Activated naive CD8-positive, alpha-beta T cell treated with anti-CD3 and anti-CD28 coated beads for 36 hours (primary cell): ENCODE measurements around the gene NR1H4. TPM values are rescaled to one million over a fixed set of nuclear protein-coding genes. Genes with fewer than 3 reads are reported as not detected.

Experiments
- DNase-seq: peaks from one replicate; pipeline ENCODE4 v3.0.0; 2021
- H3K27ac Mint-ChIP-seq: one replicate; pipeline ENCODE4 v1.8.0; 2022; ENCODE audit warnings: mild to moderate bottlenecking, moderate library complexity, mixed read lengths
- H3K27me3 Mint-ChIP-seq: one replicate; pipeline ENCODE4 v1.8.0; 2022; ENCODE audit warnings: mild to moderate bottlenecking, mixed read lengths
- H3K36me3 Mint-ChIP-seq: one replicate; pipeline ENCODE4 v1.8.0; 2021; ENCODE audit warnings: mild to moderate bottlenecking, mixed read lengths
- H3K4me1 Mint-ChIP-seq: one replicate; pipeline ENCODE4 v1.8.0; 2021; ENCODE audit warnings: mixed read lengths
- H3K4me3 Mint-ChIP-seq: one replicate; pipeline ENCODE4 v1.8.0; 2022; ENCODE audit warnings: mild to moderate bottlenecking, moderate library complexity, mixed read lengths
- H3K9me3 Mint-ChIP-seq: one replicate; pipeline ENCODE4 v1.8.0; 2022; ENCODE audit warnings: mixed read lengths
- total RNA-seq, 2 experiments: library from RNA; stranded (reverse); gene quantifications; one replicate each; pipeline ENCODE4 v1.2.3, GENCODE V29; 2021

NR1H4 gene
- total RNA-seq, 2 experiments from 2014 or later: not detected

DNA sequence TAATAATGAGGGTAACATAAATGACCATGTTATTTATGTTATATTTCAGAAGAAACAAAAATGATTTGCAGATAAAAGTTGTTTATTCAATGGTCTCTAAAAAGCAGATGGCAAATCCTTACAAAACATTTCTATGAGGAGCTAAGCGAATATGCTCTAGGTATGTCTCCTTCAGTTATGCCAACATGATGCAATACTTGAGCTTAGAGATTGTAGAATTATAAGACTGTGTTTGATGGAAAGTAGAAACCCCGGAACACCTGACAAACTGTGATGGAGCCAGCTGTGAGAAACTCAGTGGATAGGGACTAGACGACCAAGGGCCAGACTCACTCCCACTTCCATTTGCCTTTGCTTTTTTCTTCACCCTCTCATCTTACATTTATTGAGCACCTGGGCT lies 17.8 kb upstream of the NR1H4 start:
- Mint-ChIP-seq H3K27ac (no peak overlapping the region), H3K4me1 (no peaks in the 10 kb centered on the region), H3K9me3 (no peaks in the 10 kb centered on the region), H3K36me3 (no peaks in the 10 kb centered on the region), H3K27me3 (peaks cover 5% of the 10 kb centered on the region), H3K4me3 (no peak overlapping the region)
- no peak for DNase-seq

GRCh38 chr12:100458191-100458590 lies 15.5 kb upstream of the NR1H4 start:
- no peaks in the 10 kb centered on the region for H3K9me3 Mint-ChIP-seq
- H3K4me3 Mint-ChIP-seq: no peak overlapping the region
- H3K27ac Mint-ChIP-seq: no peak overlapping the region
- peaks cover 7% of the 10 kb centered on the region for H3K27me3 Mint-ChIP-seq
- no peaks in the 10 kb centered on the region for H3K4me1 Mint-ChIP-seq
- H3K36me3 Mint-ChIP-seq: no peaks in the 10 kb centered on the region
- no peak for DNase-seq

DNA sequence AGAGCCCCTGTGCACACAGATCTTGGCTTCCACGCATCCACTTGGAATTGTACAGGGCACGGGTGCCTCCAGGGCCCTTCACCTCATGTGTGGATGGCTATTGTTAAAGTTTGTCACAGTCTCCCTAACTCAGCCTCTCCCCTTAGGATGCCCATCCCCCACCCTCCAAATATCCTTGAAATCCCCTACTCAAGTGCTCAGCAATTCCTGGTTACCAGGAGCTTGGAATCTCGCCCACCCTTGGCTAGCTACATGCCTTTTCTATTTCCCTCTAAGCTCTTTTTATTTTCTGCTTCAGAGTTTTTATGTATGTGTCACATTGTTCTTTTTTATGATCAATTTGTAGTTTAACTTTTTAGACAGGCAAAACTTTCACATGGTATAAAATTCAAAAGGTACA lies 13.0 kb upstream of the NR1H4 start:
- peaks cover 7% of the 10 kb centered on the region for H3K27me3 Mint-ChIP-seq
- H3K27ac Mint-ChIP-seq: no peak overlapping the region
- no peak for DNase-seq
- H3K4me3 Mint-ChIP-seq: no peak overlapping the region
- no peaks in the 10 kb centered on the region for H3K9me3 Mint-ChIP-seq
- no peaks in the 10 kb centered on the region for H3K4me1 Mint-ChIP-seq
- no peaks in the 10 kb centered on the region for H3K36me3 Mint-ChIP-seq

DNA sequence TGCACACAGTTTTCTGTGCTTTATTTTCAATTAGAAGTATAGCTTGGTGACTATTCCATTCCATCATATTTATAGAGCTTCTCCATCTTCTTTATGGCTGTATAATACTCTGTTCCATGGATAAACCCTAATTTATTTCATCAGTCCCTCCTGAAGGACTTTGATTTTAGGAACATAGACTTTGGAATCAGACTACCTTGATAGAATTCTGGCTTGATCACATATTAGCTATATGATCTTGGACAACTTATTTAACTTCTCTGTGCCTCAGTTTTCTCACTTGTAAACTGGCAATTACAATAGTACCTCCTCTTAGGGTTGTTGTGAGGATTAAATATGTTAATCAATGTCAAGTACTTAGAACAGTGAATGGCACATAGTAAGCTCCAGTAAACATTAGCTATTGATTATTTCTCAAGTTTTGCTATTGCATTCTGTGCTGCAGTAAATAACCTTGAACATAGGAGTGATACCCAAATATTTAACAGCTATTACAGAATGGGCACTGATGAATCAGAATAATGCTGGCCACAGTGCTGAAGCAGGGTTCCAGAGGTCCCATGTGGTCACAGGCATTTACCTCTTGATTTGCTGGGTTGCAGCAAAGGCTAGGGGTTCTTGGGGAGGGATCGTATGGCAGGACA lies 12.2 kb upstream of the NR1H4 start:
- H3K27ac Mint-ChIP-seq: no peak overlapping the region
- no peaks in the 10 kb centered on the region for H3K9me3 Mint-ChIP-seq
- no peak for DNase-seq
- H3K27me3 Mint-ChIP-seq: peaks cover 7% of the 10 kb centered on the region
- H3K4me3 Mint-ChIP-seq: no peak overlapping the region
- no peaks in the 10 kb centered on the region for H3K36me3 Mint-ChIP-seq
- H3K4me1 Mint-ChIP-seq: no peaks in the 10 kb centered on the region

GRCh38 chr12:100463661-100464060 lies 10.0 kb upstream of the NR1H4 start:
- no peaks in the 10 kb centered on the region for H3K36me3 Mint-ChIP-seq
- H3K9me3 Mint-ChIP-seq: no peaks in the 10 kb centered on the region
- no peaks in the 10 kb centered on the region for H3K4me1 Mint-ChIP-seq
- H3K4me3 Mint-ChIP-seq: no peak overlapping the region
- H3K27me3 Mint-ChIP-seq: peaks cover 7% of the 10 kb centered on the region
- no peak for DNase-seq
- no peak overlapping the region for H3K27ac Mint-ChIP-seq

GRCh38 chr12:100464529-100464928 lies 9.1 kb upstream of the NR1H4 start:
- Mint-ChIP-seq H3K27ac (no peak overlapping the region), H3K4me3 (no peak overlapping the region), H3K4me1 (no peaks in the 10 kb centered on the region), H3K9me3 (no peaks in the 10 kb centered on the region), H3K36me3 (no peaks in the 10 kb centered on the region), H3K27me3 (peaks cover 7% of the 10 kb centered on the region)
- no peak for DNase-seq

- Mint-ChIP-seq H3K4me3 (no peak overlapping the region), H3K4me1 (no peaks in the 10 kb centered on the region), H3K9me3 (no peaks in the 10 kb centered on the region), H3K36me3 (no peaks in the 10 kb centered on the region), H3K27ac (no peak overlapping the region), H3K27me3 (no peaks in the 10 kb centered on the region)
- DNase-seq: no peak
Observed at GRCh38 chr12:100468126-100468525, 5.5 kb upstream of the NR1H4 start.

- Mint-ChIP-seq H3K27me3 (no peaks in the 10 kb centered on the region), H3K9me3 (no peaks in the 10 kb centered on the region), H3K4me1 (no peaks in the 10 kb centered on the region), H3K4me3 (no peak overlapping the region), H3K27ac (no peak overlapping the region), H3K36me3 (no peaks in the 10 kb centered on the region)
- no peak for DNase-seq
Observed at GRCh38 chr12:100472325-100472724, 1.3 kb upstream of the NR1H4 start.

- no peaks in the 10 kb centered on the region for H3K36me3 Mint-ChIP-seq
- no peaks in the 10 kb centered on the region for H3K27me3 Mint-ChIP-seq
- DNase-seq: no peak
- no peaks in the 10 kb centered on the region for H3K4me1 Mint-ChIP-seq
- H3K27ac Mint-ChIP-seq: no peak overlapping the region
- H3K9me3 Mint-ChIP-seq: no peaks in the 10 kb centered on the region
- no peak overlapping the region for H3K4me3 Mint-ChIP-seq
Observed at GRCh38 chr12:100473050-100473715, 483 bp upstream of the NR1H4 start.

- Mint-ChIP-seq H3K9me3 (no peaks in the 10 kb centered on the region), H3K4me3 (no peak overlapping the region), H3K4me1 (no peaks in the 10 kb centered on the region), H3K36me3 (no peaks in the 10 kb centered on the region), H3K27ac (no peak overlapping the region), H3K27me3 (no peaks in the 10 kb centered on the region)
- DNase-seq: no peak
Observed at GRCh38 chr12:100474617-100475016, 951 bp downstream of the NR1H4 start.

DNA sequence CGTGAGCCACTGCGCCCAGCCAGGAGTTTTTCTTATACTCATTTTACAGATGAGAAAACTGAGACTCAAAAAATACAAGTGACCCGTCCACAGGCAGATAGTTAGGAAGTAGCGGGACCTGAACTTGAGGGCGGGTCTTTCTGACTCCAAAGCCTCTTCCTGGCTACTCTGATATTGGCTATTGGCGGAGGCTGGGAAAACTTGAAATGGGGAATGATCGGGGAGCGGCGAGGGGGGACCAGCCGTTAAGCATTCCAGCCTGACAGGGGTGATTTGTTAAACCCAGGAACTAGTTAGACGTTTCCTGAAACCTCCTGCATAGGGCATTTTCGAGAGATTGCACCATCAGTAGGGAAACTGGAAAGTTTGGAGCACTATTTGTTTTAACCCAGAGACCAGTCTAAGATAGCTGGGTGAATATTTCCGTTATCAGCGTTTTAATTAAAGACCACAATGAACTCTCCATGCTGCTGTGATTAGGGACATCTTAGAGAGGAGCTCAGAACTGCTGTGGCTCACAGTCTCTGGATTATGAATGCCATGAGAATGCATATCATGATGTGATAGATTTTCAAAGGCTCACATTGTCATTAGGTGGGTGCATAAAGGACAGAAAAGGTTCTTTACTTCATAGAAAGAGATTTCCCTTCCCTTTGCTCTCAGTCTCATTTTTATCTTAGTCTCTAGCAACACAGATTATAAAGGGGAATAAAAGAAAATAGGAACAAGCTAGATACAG lies 2.5 kb downstream of the NR1H4 start:
- Mint-ChIP-seq H3K36me3 (no peaks in the 10 kb centered on the region), H3K27ac (no peak overlapping the region), H3K27me3 (peaks cover 6% of the 10 kb centered on the region), H3K4me3 (no peak overlapping the region), H3K4me1 (no peaks in the 10 kb centered on the region), H3K9me3 (no peaks in the 10 kb centered on the region)
- no peak for DNase-seq

DNA sequence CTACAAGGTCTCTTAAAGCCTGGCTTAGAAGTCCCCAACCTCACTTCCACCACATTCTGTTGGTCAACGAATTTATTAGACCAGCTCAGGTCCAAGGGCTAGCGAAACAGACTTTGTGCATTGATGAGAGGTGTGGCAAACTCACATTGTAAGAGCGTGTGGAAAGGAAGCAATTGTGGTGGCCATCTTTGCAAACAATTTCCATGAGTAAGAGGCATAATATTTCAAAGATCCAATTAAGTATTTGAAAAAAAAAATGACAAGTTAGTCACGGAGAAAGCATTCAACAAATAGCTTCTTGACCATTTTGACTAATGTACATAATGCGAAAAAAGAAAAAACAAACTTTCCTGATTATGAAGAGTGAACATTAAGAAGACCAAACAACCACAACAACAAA lies 7.4 kb downstream of the NR1H4 start:
- Mint-ChIP-seq H3K4me1 (no peaks in the 10 kb centered on the region), H3K36me3 (no peaks in the 10 kb centered on the region), H3K27me3 (peaks cover 6% of the 10 kb centered on the region), H3K4me3 (no peak overlapping the region), H3K9me3 (no peaks in the 10 kb centered on the region), H3K27ac (no peak overlapping the region)
- no peak for DNase-seq

DNA sequence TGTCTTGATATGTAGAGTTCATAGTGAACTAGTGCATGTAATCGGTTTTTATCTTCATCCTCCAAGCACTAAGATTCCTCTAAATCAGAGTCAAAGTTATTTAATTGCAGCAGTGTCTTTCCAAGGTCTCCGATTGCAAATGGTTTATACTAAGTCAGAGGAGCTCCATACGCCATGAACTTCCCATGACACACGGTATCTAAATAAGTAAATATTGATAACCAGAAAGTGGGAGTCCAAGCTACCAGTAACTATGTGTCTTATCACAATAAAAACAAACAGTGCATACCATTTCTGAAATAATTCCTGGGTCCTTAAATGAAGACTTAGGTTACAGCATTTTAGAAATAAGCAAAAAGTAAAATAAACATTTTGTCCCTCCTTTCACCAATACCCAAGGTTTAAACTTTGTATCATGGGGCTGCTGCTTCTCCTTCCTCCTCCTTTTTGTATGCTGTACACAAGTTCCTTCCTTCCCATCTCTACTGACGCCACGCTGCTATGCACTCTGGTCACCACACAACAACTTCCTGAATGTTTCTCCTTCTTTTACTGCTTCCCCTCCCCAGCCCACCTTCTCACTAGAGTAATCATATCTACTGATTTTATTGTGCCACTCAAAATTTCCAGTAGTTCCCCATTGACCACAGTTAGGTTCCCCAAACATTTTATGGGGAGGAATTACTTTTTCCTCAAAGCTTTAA lies 10.7 kb downstream of the NR1H4 start:
- Mint-ChIP-seq H3K27ac (no peak overlapping the region), H3K4me3 (no peak overlapping the region), H3K4me1 (no peaks in the 10 kb centered on the region), H3K27me3 (peaks cover 11% of the 10 kb centered on the region), H3K9me3 (no peaks in the 10 kb centered on the region), H3K36me3 (no peaks in the 10 kb centered on the region)
- DNase-seq: no peak

DNA sequence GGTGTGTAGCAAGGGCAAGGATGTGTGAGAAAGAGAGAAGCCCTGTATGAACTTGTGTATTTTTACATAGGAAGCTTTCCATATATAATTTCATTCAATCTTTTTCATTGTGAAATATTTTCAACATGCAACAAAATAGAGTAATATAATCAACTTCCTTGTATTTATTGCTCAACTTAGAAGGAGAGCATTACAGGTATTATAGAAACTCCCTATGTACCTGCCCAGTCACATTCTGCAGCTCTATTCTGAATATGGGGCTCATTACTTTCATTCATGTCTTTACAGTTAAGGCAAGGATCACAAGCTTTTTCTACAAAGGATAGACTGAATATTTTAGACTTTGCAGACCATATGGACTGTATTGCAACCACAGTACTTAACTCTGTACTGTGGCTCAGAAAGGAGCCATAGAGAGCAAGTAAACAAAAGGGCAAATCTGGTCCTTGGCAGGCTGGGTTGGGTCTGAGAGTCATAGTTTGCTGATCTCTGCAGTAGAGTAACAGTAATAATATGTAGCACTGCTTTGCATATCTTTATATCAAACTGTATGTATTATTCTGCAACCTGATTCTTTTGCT lies 11.3 kb downstream of the NR1H4 start:
- no peak overlapping the region for H3K4me3 Mint-ChIP-seq
- no peak overlapping the region for H3K27ac Mint-ChIP-seq
- H3K9me3 Mint-ChIP-seq: no peaks in the 10 kb centered on the region
- no peak for DNase-seq
- H3K4me1 Mint-ChIP-seq: no peaks in the 10 kb centered on the region
- H3K36me3 Mint-ChIP-seq: no peaks in the 10 kb centered on the region
- peaks cover 11% of the 10 kb centered on the region for H3K27me3 Mint-ChIP-seq

GRCh38 chr12:100485983-100486382 lies 12.3 kb downstream of the NR1H4 start:
- Mint-ChIP-seq H3K4me1 (no peaks in the 10 kb centered on the region), H3K36me3 (no peaks in the 10 kb centered on the region), H3K4me3 (no peak overlapping the region), H3K9me3 (no peaks in the 10 kb centered on the region), H3K27me3 (peaks cover 5% of the 10 kb centered on the region), H3K27ac (no peak overlapping the region)
- DNase-seq: no peak
